Fibroblast of lung (primary cell): ENCODE data around the gene SLC39A8. TPM values are rescaled to one million over a fixed set of nuclear protein-coding genes. Genes with fewer than 3 reads are reported as not detected.

Experiments used
- DNase-seq, 2 donors: peaks; one replicate each; pipeline versions ENCODE4 v3.0.0 to v3.0.0-alpha.2; 2010; ENCODE audit warnings: low read depth in 2 of 2
- H2AFZ ChIP-seq: 2 replicates; pipeline ENCODE4 v1.5.1; 2012; ENCODE audit warnings: low read length, control low read depth, inconsistent platforms
- H3K27ac ChIP-seq: 2 replicates; pipeline ENCODE4 v1.5.1; 2011; ENCODE audit warnings: low read length, control low read depth; ENCODE audit not compliant: insufficient read depth
- H3K27me3 ChIP-seq: 2 replicates; pipeline ENCODE4 v1.5.1; 2011; ENCODE audit warnings: mild to moderate bottlenecking, low read length; ENCODE audit not compliant: control insufficient read depth, insufficient read depth
- H3K36me3 ChIP-seq: 2 replicates; pipeline ENCODE4 v1.5.1; 2011; ENCODE audit warnings: low read length; ENCODE audit not compliant: control insufficient read depth, insufficient read depth
- H3K4me1 ChIP-seq: 2 replicates; pipeline ENCODE4 v1.5.1; 2011; ENCODE audit warnings: low read length; ENCODE audit not compliant: control insufficient read depth, insufficient read depth; ENCODE audit errors: extremely low read depth
- H3K4me2 ChIP-seq: 2 replicates; pipeline ENCODE4 v1.5.1; 2011; ENCODE audit warnings: low read length, control low read depth; ENCODE audit not compliant: insufficient read depth; ENCODE audit errors: extremely low read depth
- H3K4me3 ChIP-seq, 4 experiments: fragments of 200-600 bp in 1 of 4; sonication (generic) in 1 of 4; replicated peaks in 1 of 4; 2 replicates each; pipeline ENCODE4 v1.5.1; 2011 to 2016; ENCODE audit warnings: low read length in 4 of 4, low read depth in 3 of 4, mild to moderate bottlenecking in 3 of 4, control low read depth in 2 of 4, inconsistent platforms in 1 of 4, mixed read lengths in 1 of 4; ENCODE audit not compliant: insufficient read depth in 1 of 4; ENCODE audit errors: control extremely low read depth in 1 of 4
- H3K79me2 ChIP-seq: 2 replicates; pipeline ENCODE4 v1.5.1; 2012; ENCODE audit warnings: mild to moderate bottlenecking, low read length, inconsistent platforms; ENCODE audit not compliant: control insufficient read depth, insufficient read depth
- H3K9ac ChIP-seq: 2 replicates; pipeline ENCODE4 v1.5.1; 2011; ENCODE audit warnings: mild to moderate bottlenecking, low read length, control low read depth; ENCODE audit not compliant: insufficient read depth
- H3K9me3 ChIP-seq: 2 replicates; pipeline ENCODE4 v1.5.1; 2012; ENCODE audit warnings: low read depth, low read length; ENCODE audit not compliant: control insufficient read depth, insufficient read depth
- H4K20me1 ChIP-seq: 2 replicates; pipeline ENCODE4 v1.5.1; 2011; ENCODE audit warnings: low read length; ENCODE audit not compliant: control insufficient read depth, insufficient read depth; ENCODE audit errors: extremely low read depth
- CTCF ChIP-seq, 2 donors: IDR thresholded peaks in 1 of 2; conservative IDR thresholded peaks in 1 of 2; 1 replicate in 1 of 2; 2 replicates in 1 of 2; pipeline ENCODE4 v1.5.1; 2011 to 2012; ENCODE audit warnings: low read length in 2 of 2, control low read depth in 1 of 2, inconsistent platforms in 1 of 2, low read depth in 1 of 2, mild to moderate bottlenecking in 1 of 2
- EZH2 ChIP-seq: IDR thresholded peaks from 2 replicates; pipeline ENCODE4 v1.5.1; 2012; ENCODE audit warnings: low read length, control low read depth, mild to moderate bottlenecking; ENCODE audit errors: missing control alignments
- polyA plus RNA-seq, 2 donors: library from polyadenylated mRNA; depleted of rRNA in 1 of 2; stranded (reverse) in 1 of 2; unstranded in 1 of 2; fragments of >200 nt; gene quantifications; 2 replicates each; pipeline ENCODE4 v1.2.1, GENCODE V29; 2011 to 2012; ENCODE audit warnings: missing spikeins in 1 of 2
- total RNA-seq: library from RNA; depleted of rRNA; stranded (reverse); fragments of >200 nt; gene quantifications from 2 replicates; pipeline ENCODE4 v1.2.1, GENCODE V29; 2014

The SLC39A8 gene
- total and polyA plus RNA-seq, 2 donors (not counting 1 experiment from before 2014, with no cell fraction given) = 0.72 to 4.5 TPM

GRCh38 chr4:102356562-102357202 lies 11.4 kb upstream of the SLC39A8 start:
- H3K27ac ChIP-seq = no peak overlapping the region
- TF ChIP-seq CTCF (conservative IDR thresholded peaks at IDR 0.05 in 1 of 2, IDR thresholded peaks at IDR 0.05 in 1 of 2; ENCODE audit: low read depth in 1 of 2, low read length in 2 of 2) (no peak), EZH2 (no peak)
- no peaks in the 10 kb centered on the region for H4K20me1 ChIP-seq
- no peaks in the 10 kb centered on the region for H3K36me3 ChIP-seq
- no peaks in the 10 kb centered on the region for H3K27me3 ChIP-seq
- no peaks in the 10 kb centered on the region for H3K4me1 ChIP-seq
- no peak overlapping the region for H3K4me3 ChIP-seq
- H3K79me2 ChIP-seq = no peaks in the 10 kb centered on the region
- H3K4me2 ChIP-seq = no peak overlapping the region
- no peak overlapping the region for H2AFZ ChIP-seq
- no peak overlapping the region for H3K9ac ChIP-seq
- no peaks in the 10 kb centered on the region for H3K9me3 ChIP-seq
- no peak for DNase-seq

GRCh38 chr4:102355748-102356147 lies 10.5 kb upstream of the SLC39A8 start:
- no peak overlapping the region for H3K9ac ChIP-seq
- no peaks in the 10 kb centered on the region for H3K36me3 ChIP-seq
- no peaks in the 10 kb centered on the region for H3K27me3 ChIP-seq
- no peak for TF ChIP-seq CTCF (conservative IDR thresholded peaks at IDR 0.05 in 1 of 2, IDR thresholded peaks at IDR 0.05 in 1 of 2; ENCODE audit: low read depth in 1 of 2, low read length in 2 of 2)
- no peak for TF ChIP-seq EZH2
- no peak overlapping the region for H3K4me3 ChIP-seq
- DNase-seq = no peak
- no peaks in the 10 kb centered on the region for H3K79me2 ChIP-seq
- no peak overlapping the region for H3K4me2 ChIP-seq
- no peaks in the 10 kb centered on the region for H3K4me1 ChIP-seq
- H3K9me3 ChIP-seq = no peaks in the 10 kb centered on the region
- H4K20me1 ChIP-seq = no peaks in the 10 kb centered on the region
- no peak overlapping the region for H3K27ac ChIP-seq
- H2AFZ ChIP-seq = no peak overlapping the region

DNA sequence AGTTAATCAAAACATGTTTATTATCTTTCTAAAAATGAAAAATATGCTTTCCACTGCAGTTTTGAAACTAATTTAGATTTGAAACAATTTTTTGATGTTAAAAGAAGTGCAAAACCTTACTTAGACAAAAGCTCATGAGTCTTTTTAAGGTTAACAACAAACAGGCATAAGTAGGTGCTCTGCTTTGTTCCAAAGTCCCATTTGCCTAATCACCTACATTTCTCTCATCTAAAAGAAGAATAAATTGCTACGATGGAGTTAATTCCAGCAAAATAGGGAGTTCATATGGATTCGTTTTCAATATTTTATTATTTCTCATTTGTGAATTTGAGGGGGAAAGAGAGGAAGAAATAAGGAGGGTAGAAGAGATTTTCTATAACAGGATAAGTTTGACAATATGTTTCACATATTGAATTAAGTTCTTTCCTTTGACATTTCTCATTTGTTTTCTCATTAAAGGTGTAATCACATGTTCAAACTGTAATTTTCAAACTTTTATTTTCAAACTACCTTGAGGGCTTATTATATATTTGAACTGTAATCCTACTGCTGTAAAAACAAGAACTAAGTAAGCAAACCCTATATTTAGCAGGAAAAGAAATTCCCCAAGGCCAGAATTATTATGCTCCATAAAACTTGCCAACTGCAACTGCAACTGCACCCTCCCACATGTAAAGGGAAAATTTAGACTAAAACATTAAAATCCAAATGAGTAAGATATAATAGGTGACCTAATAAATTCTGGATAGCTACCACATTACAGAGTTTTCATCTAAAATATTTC lies 9.6 kb upstream of the SLC39A8 start:
- Histone ChIP-seq H3K27ac (no peak overlapping the region), H3K36me3 (no peaks in the 10 kb centered on the region), H4K20me1 (no peaks in the 10 kb centered on the region), H3K9me3 (no peaks in the 10 kb centered on the region), H3K79me2 (no peaks in the 10 kb centered on the region), H3K27me3 (no peaks in the 10 kb centered on the region), H3K9ac (no peak overlapping the region), H3K4me2 (no peak overlapping the region), H2AFZ (no peak overlapping the region), H3K4me1 (no peaks in the 10 kb centered on the region), H3K4me3 (no peak overlapping the region)
- no peak for DNase-seq
- TF ChIP-seq EZH2 = no peak
- TF ChIP-seq CTCF (conservative IDR thresholded peaks at IDR 0.05 in 1 of 2, IDR thresholded peaks at IDR 0.05 in 1 of 2; ENCODE audit: low read depth in 1 of 2, low read length in 2 of 2) = no peak
